Measurements from ENCODE around the gene CD4.
"Not testable (repeated sequence)": the region's sequence is repeated elsewhere in the genome, so short reads cannot be mapped to it uniquely, and the experiment has no call there.

The CD4 gene

DNA sequence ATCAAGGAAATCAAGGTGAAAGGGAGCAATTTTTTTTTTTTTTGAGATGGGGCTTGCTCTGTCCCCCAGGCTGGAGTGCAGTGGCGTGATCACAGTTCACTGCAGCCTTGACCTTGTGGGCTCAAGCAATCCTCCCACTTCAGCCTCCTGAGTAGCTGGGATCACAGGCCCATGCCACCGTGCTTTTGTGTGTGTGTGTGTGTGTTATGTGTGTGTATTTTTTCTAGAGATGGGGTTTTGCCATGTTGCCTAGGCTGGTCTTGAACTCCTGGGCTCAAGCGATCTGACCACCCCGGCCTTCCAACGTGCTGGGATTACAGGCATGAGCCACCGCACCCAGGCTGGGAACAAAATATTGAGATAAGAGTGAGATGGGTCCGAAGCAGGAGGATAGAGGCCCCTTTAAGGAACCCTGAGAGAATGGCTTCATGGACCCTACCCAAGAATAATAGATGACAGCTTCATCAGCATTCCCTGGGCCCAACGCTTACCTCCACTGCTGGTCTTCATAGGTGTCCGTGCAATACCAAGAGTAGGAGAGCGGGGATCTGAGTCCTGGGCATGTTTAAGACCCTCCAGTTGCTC is 60.7 kb downstream of the CD4 start:
- no peak for DNase-seq

DNA sequence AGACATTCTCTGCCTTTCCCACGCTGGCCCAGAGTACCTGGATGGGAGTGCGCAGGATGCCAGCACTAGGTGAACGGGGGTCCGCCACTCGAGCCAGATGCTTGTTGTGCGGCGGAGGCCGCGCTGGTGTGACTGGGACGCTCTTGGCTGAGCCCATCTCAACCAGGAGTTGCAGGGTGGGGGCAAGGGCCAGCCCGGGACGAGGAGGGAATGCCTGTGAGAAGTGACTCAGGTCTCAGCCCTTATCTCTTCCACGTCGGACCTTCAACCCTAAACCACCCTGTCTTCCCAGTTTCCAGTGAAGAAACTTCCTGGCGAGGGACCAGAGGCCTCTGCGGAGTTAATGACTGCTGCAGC is 61.4 kb downstream of the CD4 start:
- no peak for DNase-seq

DNA sequence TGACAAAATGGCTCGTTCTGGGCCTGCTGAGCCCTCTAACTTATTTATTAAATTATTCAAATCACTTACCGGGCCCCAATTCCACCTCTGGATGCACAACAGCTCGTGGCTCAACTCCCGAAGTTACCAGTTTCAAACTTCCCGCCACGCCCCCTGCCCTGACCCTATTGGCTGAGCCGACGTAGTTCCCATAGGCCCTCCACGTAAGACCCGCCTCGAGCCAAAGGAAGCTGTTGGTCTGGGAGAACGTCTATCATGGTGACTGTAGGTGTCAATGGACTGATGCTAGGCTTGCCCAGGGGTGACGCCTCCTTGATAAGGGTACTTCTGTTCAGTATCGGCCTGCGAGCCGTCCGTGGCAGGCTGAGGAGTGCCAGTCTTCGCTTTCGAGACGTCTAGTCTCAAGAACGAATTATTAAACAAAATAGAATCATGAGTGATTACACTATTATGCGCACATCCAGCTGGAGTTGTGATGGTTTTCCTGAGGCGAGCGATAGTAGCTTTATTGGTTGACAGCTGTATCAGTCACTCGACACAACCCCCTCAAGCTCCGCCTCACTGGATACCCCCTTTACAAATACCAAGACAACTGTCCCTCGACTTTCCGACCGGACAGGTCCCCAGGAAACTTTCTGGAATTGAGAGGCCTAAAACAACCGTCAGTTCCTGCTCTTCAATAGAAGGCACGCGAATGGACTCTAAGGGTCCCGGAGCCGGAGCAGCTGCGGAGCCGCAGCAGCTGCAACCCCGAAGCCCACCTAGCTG is 62.0 kb downstream of the CD4 start, which contains the start of gene CDCA3:
Gene CDCA3 (minus strand): TSS at position 134 of the 768 bp plus-strand sequence. CDS start 334 bp downstream, outside the sequence.
- peak; percentile 94 for DNase-seq

DNA sequence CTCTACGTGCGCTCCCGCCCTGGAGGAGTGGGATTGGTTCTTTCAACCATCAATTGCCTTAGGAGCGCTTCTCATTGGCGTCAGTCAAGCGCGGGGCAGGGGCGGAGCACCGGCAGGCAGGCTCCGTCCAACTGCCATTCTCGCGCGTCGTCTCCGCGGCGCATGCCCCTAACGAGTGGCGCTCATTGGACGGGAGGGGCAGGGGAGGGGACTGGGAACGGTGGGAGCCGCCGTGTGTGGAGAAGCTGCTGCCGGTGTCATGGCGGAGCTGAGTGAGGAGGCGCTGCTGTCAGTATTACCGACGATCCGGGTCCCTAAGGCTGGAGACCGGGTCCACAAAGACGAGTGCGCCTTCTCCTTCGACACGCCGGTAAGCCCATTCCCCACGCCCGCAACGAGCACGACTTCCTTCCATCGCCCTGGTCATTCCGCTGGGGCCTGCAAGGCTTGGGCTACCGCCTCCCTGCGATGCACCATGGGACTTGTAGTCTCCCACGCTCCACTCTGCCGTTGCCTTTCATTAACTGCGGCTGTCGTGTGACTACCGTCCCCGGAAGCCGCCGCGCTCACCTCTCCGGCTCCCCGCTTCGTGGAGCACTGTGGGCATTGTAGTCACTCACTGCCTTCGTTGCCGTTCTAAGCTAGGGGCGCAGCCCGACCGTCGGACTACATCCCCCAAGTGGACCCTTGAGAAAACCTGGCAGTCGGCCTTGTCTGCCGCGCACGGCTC is 62.8 kb downstream of the CD4 start, which contains the start of gene USP5:
Gene USP5 (plus strand): TSS at position 230 of the 730 bp plus-strand sequence. CDS start 30 bp downstream, at position 260.
- DNase-seq, result peak; percentile 98

DNA sequence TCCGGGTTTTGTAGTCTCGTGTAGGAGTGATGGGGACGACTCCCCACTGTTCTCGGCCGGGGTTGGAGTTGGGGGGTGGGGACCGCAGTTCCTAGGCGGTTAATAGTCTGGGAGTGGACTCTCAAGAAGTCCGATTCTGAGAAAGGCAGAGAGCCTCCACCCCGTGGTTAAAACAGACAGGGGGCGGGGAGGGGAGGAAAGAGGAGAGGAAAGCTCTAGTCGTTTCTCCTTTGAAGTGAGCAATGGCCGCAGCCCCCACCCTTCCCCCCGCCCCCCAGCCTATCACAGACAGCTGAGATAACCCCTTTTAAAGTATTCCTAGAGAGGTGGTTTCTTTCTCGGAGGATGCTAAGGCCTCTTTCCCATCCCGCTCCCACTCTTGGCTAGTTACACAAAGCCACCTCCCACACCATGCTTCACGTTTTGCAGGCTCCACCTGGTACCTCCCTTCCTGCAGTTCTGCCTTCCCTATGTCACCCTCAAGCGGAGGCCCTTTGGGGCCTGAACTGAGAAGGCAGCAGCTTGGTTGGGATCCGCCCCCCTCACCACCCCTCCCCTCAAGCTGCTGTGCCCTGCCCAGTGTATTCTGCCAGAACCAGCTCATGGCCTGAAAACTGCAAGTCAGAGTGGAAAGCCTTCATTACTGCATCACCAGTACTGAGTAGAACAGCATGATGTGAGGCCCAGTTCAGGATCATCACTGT is 63.5 kb downstream of the CD4 start:
- peak; percentile 82 for DNase-seq

DNA sequence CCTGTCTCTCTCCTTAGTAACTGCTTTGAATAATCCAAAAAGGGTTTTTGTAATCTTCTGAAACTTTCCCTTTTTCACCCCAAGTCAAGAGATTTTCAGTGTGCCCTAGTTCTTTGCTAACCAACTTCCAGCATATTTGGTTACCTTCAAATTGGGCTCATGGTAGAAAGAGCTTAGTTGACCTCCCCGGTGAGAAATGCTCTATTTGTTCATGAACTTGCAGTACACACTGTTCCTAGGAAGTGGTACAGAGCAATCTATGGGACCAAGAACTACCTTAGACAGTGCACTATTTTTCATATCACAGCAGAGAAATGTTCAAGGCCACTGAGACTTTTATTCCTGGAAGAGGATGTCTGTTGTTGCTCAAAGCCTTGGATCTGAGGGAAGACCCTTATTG is 64.3 kb downstream of the CD4 start:
- DNase-seq, result no peak

DNA sequence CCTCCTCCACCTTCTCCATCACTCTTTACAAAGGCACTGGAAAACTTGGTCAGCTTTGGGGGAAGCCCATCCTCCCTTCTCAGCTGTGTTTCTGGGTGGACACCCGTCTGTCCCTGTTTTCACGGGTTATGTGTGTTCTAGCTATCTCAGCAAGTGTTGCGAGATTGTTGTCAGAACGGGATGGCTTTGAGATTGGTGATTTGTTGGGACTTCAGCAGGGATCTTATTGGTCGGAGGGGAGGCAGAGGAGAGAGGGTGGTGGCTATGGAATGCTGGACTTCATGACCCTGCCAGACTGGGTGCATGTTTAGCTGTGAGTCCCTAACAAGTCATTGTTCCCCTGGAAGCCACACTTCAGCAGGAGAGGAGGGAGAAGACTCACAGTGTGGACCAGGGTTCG is 64.7 kb downstream of the CD4 start:
- no peak for DNase-seq

DNA sequence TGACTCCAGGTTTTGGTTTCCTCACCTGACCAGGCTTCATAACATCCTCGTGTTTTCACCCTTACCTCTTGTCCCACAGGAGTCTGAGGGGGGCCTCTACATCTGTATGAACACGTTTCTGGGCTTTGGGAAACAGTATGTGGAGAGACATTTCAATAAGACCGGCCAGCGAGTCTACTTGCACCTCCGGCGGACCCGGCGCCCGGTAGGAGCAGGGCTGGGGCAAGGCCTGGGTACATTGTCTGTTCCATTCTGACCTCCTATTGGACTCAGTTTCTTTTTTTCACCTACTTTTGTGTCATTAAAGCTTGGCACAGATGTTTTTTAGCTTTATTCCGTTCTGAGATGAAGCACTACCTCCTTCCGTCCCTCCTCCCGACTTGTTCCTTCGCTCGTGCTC is 66.0 kb downstream of the CD4 start:
- no peak for DNase-seq

- no peak for DNase-seq
These were observed 69.5 kb downstream of the CD4 start for GRCh38 chr12:6858799-6859198.

DNA sequence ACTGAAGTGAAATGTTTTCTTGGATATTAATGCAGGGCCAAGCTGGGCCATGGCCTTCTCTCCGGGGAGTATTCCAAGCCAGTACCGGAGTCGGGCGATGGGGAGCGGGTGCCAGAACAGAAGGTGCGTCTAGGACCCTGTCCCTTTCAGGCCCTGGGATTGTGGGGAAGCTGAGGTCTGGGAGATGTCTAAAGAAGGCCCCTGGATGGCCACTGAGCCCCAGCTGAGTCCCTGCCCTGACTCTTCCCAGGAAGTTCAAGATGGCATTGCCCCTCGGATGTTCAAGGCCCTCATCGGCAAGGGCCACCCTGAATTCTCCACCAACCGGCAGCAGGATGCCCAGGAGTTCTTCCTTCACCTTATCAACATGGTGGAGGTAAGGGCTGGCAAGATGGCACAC is 70.8 kb downstream of the CD4 start:
- no peak for DNase-seq

DNA sequence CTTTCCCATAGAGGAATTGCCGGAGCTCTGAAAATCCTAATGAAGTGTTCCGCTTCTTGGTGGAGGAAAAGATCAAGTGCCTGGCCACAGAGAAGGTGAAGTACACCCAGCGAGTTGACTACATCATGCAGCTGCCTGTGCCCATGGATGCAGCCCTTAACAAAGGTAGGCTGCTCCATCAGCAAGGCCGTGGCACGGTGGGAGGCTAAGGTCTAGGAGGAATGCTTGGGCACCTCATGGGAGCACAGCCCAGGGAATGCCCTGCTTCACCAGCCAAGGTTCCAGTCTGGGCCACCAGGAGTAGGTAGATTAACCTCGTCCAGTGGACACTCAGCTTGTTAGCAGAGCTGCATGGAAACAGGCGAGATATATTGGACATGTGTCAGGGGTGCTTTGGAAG is 71.6 kb downstream of the CD4 start:
- DNase-seq, result no peak

DNA sequence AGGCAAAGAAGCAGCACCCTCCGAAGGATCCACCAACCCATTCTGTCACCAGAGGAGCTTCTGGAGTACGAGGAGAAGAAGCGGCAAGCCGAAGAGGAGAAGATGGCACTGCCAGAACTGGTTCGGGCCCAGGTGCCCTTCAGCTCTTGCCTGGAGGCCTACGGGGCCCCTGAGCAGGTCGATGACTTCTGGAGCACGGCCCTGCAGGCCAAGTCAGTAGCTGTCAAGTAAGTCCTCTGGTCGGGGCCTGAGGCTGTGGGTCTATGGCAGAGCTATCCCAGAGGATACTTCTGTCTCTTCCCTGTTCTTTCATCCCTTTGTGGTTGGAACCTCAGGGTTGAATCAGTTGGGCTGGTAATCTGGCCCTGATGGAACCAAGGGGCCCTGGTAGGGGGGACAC is 72.1 kb downstream of the CD4 start:
- DNase-seq, result no peak

GRCh38 chr12:6863033-6863432 is 73.7 kb downstream of the CD4 start:
- DNase-seq, result no peak

GRCh38 chr12:6863586-6864321 is 74.4 kb downstream of the CD4 start:
- no peak for DNase-seq

DNA sequence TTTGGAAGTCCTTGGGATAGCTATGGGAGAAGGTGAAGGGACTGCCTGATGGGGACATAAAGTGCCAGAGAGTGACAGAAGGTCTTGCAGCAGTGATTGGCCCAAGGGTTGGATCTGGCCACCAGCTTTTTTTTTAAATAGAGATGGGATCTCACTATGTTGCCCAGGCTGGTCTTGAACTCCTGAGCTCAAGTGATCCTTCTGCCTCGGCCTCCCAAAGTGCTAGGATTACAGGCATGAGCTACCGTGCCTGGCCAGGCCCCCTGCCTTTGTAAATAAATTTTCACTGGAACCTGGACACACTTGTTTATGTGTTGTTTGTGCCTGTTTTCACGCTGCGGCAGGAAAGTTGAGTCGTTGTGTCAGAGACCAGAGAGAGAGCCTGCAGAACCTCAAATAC is 76.0 kb downstream of the CD4 start:
- not testable (repeated sequence) for DNase-seq

DNA sequence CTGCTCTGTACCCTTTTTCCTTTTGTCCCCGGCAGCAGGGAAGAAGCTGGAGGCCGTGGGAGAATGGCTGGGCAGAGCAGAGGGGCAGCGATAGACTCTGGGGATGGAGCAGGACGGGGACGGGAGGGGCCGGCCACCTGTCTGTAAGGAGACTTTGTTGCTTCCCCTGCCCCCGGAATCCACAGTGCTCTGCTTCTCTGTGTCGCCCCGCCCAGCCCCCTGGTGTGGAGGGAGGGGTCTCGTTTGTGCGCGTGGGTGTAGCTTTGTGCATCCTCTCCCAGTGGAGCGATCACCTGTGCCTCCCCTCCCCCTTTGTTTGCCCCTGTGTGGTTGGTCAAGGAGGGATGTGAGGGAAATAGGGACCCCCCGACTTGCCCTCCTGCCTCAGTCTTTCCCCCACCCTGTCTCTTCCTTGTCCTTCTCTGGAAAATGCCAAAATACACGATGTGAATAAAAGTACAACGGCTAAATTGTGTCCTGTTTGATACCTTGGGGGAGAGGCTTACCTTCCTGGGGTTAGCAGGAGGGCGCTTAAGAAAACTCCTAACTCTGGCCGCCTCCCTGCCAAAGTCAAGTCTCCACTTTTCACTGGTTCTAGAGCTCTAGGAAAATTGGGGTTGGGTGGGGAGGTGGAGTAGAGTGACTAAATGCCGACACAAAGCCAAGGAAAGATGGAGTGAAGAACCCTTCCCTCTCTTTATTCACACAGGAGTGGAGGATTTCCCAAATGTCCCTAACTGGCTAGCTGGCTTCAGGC is 77.0 kb downstream of the CD4 start:
- DNase-seq, result no peak

DNA sequence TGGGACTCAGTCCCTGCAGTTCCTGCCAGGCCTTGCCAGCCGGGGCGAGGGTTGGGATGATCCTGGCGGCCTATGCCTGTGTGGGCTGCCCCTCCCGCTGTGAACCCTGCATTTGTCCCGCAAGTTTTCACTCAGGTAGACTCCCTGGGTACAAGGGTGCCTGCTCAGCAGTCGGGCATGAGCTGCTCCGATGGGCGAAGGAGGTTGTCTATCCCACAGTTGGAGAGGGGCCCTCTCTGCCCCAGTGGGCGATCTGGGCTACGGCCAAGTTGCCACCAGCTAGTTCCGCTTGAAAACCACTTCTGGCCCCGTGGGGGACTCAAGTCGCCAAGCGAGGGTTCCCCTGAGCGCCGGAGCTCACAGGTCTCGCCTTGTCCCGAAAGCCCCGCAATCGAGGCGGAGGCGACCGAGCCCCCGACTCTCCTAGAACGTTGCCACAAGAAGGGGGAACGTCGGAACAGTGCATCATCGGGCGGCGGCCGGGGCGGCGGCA is 77.6 kb downstream of the CD4 start:
- DNase-seq, result no peak

- peak; percentile 82 for DNase-seq
These were observed 78.3 kb downstream of the CD4 start, which contains the start of gene TPI1 for GRCh38 chr12:6867413-6868210. Gene TPI1, plus strand, starts transcription at chr12:6867531. Its CDS starts 36 bp downstream, at chr12:6867567.

- peak; percentile 21 for DNase-seq
These were observed 79.1 kb downstream of the CD4 start for GRCh38 chr12:6868211-6869048.

Data from stimulated activated CD4-positive, alpha-beta T cell treated with anti-CD3 and anti-CD28 coated beads, Interleukin-4, amount 100 ng/mL, for 24 hours (primary cell).